ENCODE results near the gene PGM5.

GRCh38 chr9:68493541-68493940 lies 137.1 kb downstream of the PGM5 start:
- TF ChIP-seq, protein P1, sequence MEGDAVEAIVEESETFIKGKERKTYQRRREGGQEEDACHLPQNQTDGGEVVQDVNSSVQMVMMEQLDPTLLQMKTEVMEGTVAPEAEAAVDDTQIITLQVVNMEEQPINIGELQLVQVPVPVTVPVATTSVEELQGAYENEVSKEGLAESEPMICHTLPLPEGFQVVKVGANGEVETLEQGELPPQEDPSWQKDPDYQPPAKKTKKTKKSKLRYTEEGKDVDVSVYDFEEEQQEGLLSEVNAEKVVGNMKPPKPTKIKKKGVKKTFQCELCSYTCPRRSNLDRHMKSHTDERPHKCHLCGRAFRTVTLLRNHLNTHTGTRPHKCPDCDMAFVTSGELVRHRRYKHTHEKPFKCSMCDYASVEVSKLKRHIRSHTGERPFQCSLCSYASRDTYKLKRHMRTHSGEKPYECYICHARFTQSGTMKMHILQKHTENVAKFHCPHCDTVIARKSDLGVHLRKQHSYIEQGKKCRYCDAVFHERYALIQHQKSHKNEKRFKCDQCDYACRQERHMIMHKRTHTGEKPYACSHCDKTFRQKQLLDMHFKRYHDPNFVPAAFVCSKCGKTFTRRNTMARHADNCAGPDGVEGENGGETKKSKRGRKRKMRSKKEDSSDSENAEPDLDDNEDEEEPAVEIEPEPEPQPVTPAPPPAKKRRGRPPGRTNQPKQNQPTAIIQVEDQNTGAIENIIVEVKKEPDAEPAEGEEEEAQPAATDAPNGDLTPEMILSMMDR (conservative IDR thresholded peaks at IDR 0.05; ENCODE audit: low read depth, low read length), result no peak
- TF ChIP-seq MXI1 (IDR thresholded peaks at IDR 0.05; ENCODE audit: borderline replicate concordance, low read depth, low read length), result no peak
- no peak for TF ChIP-seq CHD1 (IDR thresholded peaks at IDR 0.05; ENCODE audit: low read depth, low read length)
- TF ChIP-seq RAD21 (IDR thresholded peaks at IDR 0.05; ENCODE audit: low read length), result no peak
- TF ChIP-seq USF2 (IDR thresholded peaks at IDR 0.05; ENCODE audit: low read depth, low read length), result no peak
